Measurements from ENCODE around the gene TMEM14A.

DNA sequence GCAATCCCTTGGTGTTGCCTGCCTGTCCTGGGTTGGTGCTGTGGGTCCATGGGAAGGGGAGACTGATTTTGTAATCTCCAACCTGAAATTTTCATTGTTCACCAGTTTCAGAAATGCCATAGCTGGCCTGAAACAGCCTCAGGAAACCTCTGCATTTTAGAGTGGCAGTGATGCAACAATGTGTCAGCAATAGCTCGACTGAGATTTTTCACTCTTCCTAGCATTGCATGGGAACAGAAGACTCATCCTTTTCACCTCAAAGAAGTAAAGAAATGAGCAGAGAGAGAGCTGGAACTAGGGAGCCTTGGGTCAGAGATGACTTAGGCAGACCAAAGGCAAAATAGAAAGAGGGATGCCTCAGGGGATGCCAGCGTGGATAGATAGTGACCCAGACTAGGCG is 23.7 kb upstream of the TMEM14A start:
- TF ChIP-seq, protein P1, sequence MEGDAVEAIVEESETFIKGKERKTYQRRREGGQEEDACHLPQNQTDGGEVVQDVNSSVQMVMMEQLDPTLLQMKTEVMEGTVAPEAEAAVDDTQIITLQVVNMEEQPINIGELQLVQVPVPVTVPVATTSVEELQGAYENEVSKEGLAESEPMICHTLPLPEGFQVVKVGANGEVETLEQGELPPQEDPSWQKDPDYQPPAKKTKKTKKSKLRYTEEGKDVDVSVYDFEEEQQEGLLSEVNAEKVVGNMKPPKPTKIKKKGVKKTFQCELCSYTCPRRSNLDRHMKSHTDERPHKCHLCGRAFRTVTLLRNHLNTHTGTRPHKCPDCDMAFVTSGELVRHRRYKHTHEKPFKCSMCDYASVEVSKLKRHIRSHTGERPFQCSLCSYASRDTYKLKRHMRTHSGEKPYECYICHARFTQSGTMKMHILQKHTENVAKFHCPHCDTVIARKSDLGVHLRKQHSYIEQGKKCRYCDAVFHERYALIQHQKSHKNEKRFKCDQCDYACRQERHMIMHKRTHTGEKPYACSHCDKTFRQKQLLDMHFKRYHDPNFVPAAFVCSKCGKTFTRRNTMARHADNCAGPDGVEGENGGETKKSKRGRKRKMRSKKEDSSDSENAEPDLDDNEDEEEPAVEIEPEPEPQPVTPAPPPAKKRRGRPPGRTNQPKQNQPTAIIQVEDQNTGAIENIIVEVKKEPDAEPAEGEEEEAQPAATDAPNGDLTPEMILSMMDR (IDR thresholded peaks at IDR 0.05; ENCODE audit: control extremely low read depth in 1 of 3, insufficient read depth in 1 of 3, low read depth in 1 of 3, low read length in 3 of 3): no peak
- no peak for TF ChIP-seq BRCA1 (IDR thresholded peaks at IDR 0.05; ENCODE audit: low read depth, low read length)
- no peak for TF ChIP-seq TBP (IDR thresholded peaks at IDR 0.05; ENCODE audit: low read depth, low read length)
- no peak for TF ChIP-seq EP300 (IDR thresholded peaks at IDR 0.05; ENCODE audit: borderline replicate concordance in 1 of 2, low read depth in 2 of 2, low read length in 2 of 2)
- no peak for TF ChIP-seq CREB1 (IDR thresholded peaks at IDR 0.05)
- TF ChIP-seq EGR1 (IDR thresholded peaks at IDR 0.05; ENCODE audit: borderline replicate concordance, low read depth, low read length): no peak
- TF ChIP-seq ZNF274 (IDR thresholded peaks at IDR 0.05; ENCODE audit: borderline replicate concordance, extremely low read depth, low read length): no peak
